NB4 (cell line): ENCODE results near the gene IGF1R.

Experiments used
- TF ChIP-seq, protein P1 (sequence below): IDR thresholded peaks from one replicate; pipeline ENCODE4 v1.5.1; 2012; ENCODE audit warnings: low read depth, low read length
- TF ChIP-seq, protein P2 (sequence below): IDR thresholded peaks from 2 replicates; pipeline ENCODE4 v1.6.1; 2011; ENCODE audit warnings: low read depth, low read length

DNA sequence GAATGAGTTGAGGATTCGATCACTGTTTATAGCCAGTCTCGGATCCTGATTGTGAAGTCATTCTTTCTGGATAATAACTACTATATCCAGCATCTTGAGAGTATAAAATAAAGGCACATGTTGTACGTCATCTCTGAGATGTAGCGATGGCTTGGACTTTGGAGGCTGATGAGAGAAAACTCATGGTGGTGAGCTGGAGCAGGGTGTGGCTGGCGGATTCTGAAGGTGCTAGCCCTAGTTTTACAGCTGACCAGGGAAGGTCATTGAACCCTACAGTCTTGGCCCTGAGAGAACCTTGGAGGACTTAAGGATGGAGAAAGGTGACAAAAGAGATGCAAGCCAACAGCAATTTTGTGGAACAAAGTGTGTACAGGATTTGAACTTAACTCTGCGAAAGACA is 153.8 kb downstream of the IGF1R start:
- TF ChIP-seq, protein P1, sequence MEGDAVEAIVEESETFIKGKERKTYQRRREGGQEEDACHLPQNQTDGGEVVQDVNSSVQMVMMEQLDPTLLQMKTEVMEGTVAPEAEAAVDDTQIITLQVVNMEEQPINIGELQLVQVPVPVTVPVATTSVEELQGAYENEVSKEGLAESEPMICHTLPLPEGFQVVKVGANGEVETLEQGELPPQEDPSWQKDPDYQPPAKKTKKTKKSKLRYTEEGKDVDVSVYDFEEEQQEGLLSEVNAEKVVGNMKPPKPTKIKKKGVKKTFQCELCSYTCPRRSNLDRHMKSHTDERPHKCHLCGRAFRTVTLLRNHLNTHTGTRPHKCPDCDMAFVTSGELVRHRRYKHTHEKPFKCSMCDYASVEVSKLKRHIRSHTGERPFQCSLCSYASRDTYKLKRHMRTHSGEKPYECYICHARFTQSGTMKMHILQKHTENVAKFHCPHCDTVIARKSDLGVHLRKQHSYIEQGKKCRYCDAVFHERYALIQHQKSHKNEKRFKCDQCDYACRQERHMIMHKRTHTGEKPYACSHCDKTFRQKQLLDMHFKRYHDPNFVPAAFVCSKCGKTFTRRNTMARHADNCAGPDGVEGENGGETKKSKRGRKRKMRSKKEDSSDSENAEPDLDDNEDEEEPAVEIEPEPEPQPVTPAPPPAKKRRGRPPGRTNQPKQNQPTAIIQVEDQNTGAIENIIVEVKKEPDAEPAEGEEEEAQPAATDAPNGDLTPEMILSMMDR = no peak
- TF ChIP-seq, protein P2, sequence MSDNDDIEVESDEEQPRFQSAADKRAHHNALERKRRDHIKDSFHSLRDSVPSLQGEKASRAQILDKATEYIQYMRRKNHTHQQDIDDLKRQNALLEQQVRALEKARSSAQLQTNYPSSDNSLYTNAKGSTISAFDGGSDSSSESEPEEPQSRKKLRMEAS = no peak
